Measurements from ENCODE around the gene JARID2. TPM values are rescaled to one million over a fixed set of nuclear protein-coding genes. Genes with fewer than 3 reads are reported as not detected.

Gene JARID2
- total and polyA plus RNA-seq, 8 donors: 2.4 to 6.7 (median 3.7) TPM

DNA sequence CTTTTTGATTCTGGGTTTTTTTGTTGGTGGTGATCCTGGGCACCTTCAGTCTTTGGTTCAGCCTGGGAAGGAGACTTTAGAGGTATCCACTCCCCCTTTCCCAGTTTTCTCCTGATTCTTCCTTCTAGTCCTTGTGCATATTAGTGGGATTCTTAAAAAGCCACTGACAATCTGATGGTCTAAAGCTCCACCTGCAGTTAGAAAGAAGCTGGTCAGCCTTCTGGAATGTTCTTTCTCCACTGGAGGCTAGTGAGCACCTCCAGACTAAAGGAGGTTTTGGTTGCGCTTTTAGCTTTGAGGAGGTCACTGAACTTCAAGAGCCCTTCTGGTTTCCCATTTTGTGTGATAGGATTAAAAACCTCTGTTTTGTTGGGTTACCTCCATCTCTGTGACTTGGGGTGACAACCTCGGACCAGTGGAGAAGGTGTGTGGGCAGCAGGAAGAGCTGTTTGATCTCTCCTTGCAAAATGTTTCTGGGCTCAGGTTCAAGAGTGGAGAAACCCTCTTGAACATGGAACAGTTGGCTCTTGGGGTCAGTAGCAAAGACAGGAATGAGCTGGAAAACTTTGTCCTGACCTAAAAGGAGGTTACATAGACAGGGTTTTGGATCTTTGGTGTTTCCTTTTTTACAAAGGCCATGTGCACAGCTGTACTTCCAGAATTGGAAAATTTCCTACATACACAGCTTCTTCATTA lies 29.0 kb downstream of the JARID2 start:
- peak in 3 of 4 donors; percentile 38 to 63 (median 49) for ATAC-seq
- 62 to 74% methylated on average over 2 of the region's 2 CpGs for WGBS, 2 donors

DNA sequence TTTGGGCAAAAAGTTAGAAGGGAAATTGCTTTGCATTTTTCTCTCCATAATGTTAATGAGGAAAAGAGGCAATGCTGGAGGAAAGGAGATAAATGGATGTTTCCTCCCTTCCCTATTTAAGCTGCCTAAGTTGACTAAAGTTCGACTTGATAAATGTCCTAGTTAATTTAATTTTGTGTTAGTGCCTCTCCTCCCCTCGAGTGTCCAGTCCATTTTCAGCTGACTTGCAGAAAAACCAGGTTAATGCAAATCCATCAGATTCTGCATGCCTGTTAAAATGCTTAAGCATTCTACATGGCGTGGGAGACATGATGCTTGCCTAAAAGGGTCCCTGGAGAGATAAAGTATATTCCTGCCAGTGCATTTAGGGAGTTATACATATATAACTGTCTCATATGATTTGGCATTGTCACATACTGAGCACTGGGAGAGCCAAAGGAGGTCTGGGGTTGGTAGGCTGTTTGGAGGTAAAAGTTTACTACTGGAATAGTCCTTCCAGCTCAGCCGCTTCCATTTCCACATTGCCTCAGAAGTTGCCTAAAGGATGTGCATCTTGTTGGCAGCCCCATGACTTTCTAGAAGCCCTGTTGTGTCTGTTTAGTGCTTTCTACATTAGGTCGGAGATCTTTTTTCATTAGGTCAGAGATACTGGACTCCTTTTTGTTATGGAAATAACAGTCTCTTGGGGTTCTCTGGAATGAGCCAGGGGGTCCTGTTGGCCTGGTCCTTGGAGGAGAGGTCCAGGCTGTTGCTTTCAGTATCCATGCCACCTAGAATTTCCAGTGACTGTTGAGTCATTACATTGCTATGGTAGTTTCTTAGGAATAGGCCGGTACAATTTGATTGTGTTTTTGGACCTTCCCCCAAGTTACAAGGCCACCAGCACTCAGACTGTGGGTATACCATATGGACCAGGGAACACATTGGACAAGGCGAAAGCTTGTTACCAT lies 30.4 kb downstream of the JARID2 start:
- DNase-seq (no peak), ATAC-seq (no peak), FAIRE-seq (no peak)
- Histone ChIP-seq H3K27me3 (no peaks in the 10 kb centered on the region), H3K4me1 (peaks cover 8 to 31% (median 20%) of the 10 kb centered on the region in 3 donors), H3K9me3 (no peaks in the 10 kb centered on the region), H3K27ac (no peak overlapping the region), H3K36me3 (no peaks in the 10 kb centered on the region), H3K4me3 (no peak overlapping the region)
- TF ChIP-seq, protein P1, sequence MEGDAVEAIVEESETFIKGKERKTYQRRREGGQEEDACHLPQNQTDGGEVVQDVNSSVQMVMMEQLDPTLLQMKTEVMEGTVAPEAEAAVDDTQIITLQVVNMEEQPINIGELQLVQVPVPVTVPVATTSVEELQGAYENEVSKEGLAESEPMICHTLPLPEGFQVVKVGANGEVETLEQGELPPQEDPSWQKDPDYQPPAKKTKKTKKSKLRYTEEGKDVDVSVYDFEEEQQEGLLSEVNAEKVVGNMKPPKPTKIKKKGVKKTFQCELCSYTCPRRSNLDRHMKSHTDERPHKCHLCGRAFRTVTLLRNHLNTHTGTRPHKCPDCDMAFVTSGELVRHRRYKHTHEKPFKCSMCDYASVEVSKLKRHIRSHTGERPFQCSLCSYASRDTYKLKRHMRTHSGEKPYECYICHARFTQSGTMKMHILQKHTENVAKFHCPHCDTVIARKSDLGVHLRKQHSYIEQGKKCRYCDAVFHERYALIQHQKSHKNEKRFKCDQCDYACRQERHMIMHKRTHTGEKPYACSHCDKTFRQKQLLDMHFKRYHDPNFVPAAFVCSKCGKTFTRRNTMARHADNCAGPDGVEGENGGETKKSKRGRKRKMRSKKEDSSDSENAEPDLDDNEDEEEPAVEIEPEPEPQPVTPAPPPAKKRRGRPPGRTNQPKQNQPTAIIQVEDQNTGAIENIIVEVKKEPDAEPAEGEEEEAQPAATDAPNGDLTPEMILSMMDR (IDR thresholded peaks at IDR 0.05): no peak
- intact Hi-C loops (cut with DNase I): no loop called here
- 76 to 91% methylated on average over 7 of the region's 7 CpGs for WGBS, 2 donors

More for the DNA sequence above, 29.0 kb downstream of the JARID2 start:
- DNase-seq (no peak), FAIRE-seq (no peak)
- no peaks in the 10 kb centered on the region for H3K27me3 ChIP-seq
- TF ChIP-seq, protein P1 (IDR thresholded peaks at IDR 0.05): no peak
- H3K4me1 ChIP-seq: peaks cover 4 to 18% (median 16%) of the 10 kb centered on the region in 3 donors
- no peak overlapping the region for H3K4me3 ChIP-seq
- H3K36me3 ChIP-seq: no peaks in the 10 kb centered on the region
- intact Hi-C loops (cut with DNase I): no loop called here
- no peak overlapping the region for H3K27ac ChIP-seq
- H3K9me3 ChIP-seq: no peaks in the 10 kb centered on the region

- Histone ChIP-seq H3K27me3 (no peaks in the 10 kb centered on the region), H3K27ac (no peak overlapping the region), H3K36me3 (no peaks in the 10 kb centered on the region), H3K9me3 (no peaks in the 10 kb centered on the region), H3K4me3 (no peak overlapping the region), H3K4me1 (peaks cover 8 to 34% (median 20%) of the 10 kb centered on the region in 3 donors)
- FAIRE-seq (no peak), ATAC-seq (peak in 1 of 4 donors; percentile 9), DNase-seq (no peak)
- 48 to 74% methylated on average over 5 of the region's 5 CpGs for WGBS, 2 donors
- intact Hi-C loops (cut with DNase I): no loop called here
- TF ChIP-seq, protein P1 (IDR thresholded peaks at IDR 0.05): no peak
These were observed 33.3 kb downstream of the JARID2 start for GRCh38 chr6:15279047-15279661.

GRCh38 chr6:15280028-15280427 lies 34.2 kb downstream of the JARID2 start:
- 3 to 4% methylated on average over 6 of the region's 6 CpGs for WGBS, 2 donors
- Histone ChIP-seq H3K27me3 (no peaks in the 10 kb centered on the region), H3K9me3 (no peaks in the 10 kb centered on the region), H3K4me3 (no peak overlapping the region), H3K36me3 (no peaks in the 10 kb centered on the region), H3K27ac (peak overlapping the region in 1 of 4 donors; percentile 39), H3K4me1 (peaks cover 6 to 33% (median 20%) of the 10 kb centered on the region in 3 donors)
- FAIRE-seq (no peak), DNase-seq (no peak), ATAC-seq (peak; percentile 83 to 85 (median 84))
- intact Hi-C loops (cut with DNase I): no loop called here
- TF ChIP-seq, protein P1 (IDR thresholded peaks at IDR 0.05): no peak

Measured in pancreas (tissue), 10 donors.